Measurements from ENCODE around the gene RUNX3. TPM values are rescaled to one million over a fixed set of nuclear protein-coding genes. Genes with fewer than 3 reads are reported as not detected.

RUNX3 gene
- total and polyA plus RNA-seq, 2 donors from 2014 or later, result 0.47 to 7.9 TPM

DNA sequence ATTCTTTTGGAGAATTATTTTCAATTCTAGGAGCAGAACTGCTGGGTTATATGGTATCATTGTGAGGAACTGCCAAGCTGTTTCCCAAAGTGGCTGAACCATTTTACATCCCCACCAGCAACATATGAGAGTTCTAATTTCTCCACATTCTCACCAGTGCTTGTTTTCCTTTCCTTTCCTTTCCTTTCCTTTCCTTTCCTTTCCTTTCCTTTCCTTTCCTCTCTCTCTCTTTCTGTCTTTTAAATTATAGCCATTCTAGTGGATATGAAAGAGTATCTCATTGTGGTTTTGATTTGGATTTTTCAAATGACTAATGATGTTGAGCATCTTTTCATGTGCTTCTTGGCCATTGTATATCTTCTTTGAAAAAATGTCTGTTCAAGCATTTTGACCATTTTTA lies 45.3 kb downstream of the RUNX3 start:
- no peak overlapping the region for H3K9ac ChIP-seq (ENCODE audit: low read length in 3 of 3)
- H3K9me3 ChIP-seq (ENCODE audit: control insufficient read depth in 2 of 3, insufficient read depth in 1 of 3, low read length in 3 of 3), result peaks cover 0 to 7% (median 0%) of the 10 kb centered on the region in 3 donors
- H3K27me3 ChIP-seq (ENCODE audit: control insufficient read depth, insufficient read depth, low read length), result no peaks in the 10 kb centered on the region
- no peaks in the 10 kb centered on the region for H3K36me3 ChIP-seq (ENCODE audit: control insufficient read depth in 2 of 3, insufficient read depth in 3 of 3, low read length in 3 of 3)
- FAIRE-seq (no peak), DNase-seq (no peak)
- TF ChIP-seq, protein P1, sequence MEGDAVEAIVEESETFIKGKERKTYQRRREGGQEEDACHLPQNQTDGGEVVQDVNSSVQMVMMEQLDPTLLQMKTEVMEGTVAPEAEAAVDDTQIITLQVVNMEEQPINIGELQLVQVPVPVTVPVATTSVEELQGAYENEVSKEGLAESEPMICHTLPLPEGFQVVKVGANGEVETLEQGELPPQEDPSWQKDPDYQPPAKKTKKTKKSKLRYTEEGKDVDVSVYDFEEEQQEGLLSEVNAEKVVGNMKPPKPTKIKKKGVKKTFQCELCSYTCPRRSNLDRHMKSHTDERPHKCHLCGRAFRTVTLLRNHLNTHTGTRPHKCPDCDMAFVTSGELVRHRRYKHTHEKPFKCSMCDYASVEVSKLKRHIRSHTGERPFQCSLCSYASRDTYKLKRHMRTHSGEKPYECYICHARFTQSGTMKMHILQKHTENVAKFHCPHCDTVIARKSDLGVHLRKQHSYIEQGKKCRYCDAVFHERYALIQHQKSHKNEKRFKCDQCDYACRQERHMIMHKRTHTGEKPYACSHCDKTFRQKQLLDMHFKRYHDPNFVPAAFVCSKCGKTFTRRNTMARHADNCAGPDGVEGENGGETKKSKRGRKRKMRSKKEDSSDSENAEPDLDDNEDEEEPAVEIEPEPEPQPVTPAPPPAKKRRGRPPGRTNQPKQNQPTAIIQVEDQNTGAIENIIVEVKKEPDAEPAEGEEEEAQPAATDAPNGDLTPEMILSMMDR (IDR thresholded peaks at IDR 0.05; ENCODE audit: borderline replicate concordance, extremely low read depth, insufficient read depth), result no peak
- H3K4me1 ChIP-seq (ENCODE audit: control insufficient read depth in 2 of 3, insufficient read depth in 2 of 3, low read depth in 1 of 3, low read length in 3 of 3), result no peaks in the 10 kb centered on the region
- intact Hi-C loops (cut with DNase I), result no loop called here
- no peak overlapping the region for H3K4me3 ChIP-seq (ENCODE audit: low read length in 3 of 3)
- H3K27ac ChIP-seq (ENCODE audit: low read depth in 2 of 2, low read length in 2 of 2), result no peak overlapping the region

DNA sequence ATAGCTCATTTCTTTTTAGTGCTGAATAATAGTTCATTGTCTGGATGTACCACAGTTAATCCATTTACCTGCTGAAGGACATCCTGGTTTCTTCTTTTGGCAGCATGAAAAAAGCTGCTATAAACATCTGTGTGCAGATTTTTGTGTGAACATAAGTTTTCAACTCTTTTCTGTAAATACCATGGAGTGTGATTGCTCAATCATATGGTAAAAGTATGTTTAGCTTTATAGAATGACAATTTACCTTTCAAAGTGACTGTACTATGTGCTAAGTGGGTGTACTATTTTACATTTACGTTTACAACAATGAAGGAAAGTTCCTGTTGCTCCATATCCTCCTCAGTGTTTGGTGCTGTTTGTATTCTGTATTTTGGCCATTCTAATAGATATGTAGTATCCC lies 49.0 kb downstream of the RUNX3 start:
- intact Hi-C loops (cut with DNase I), result no loop called here
- no peaks in the 10 kb centered on the region for H3K36me3 ChIP-seq (ENCODE audit: control insufficient read depth in 2 of 3, insufficient read depth in 3 of 3, low read length in 3 of 3)
- no peak overlapping the region for H3K4me3 ChIP-seq (ENCODE audit: low read length in 3 of 3)
- peaks cover 0 to 7% (median 0%) of the 10 kb centered on the region in 3 donors for H3K9me3 ChIP-seq (ENCODE audit: control insufficient read depth in 2 of 3, insufficient read depth in 1 of 3, low read length in 3 of 3)
- H3K4me1 ChIP-seq (ENCODE audit: control insufficient read depth in 2 of 3, insufficient read depth in 2 of 3, low read depth in 1 of 3, low read length in 3 of 3), result no peaks in the 10 kb centered on the region
- DNase-seq, result no peak
- no peaks in the 10 kb centered on the region for H3K27me3 ChIP-seq (ENCODE audit: control insufficient read depth, insufficient read depth, low read length)
- no peak overlapping the region for H3K27ac ChIP-seq (ENCODE audit: low read depth in 2 of 2, low read length in 2 of 2)
- TF ChIP-seq, protein P1 (IDR thresholded peaks at IDR 0.05; ENCODE audit: borderline replicate concordance, extremely low read depth, insufficient read depth), result no peak
- FAIRE-seq, result no peak
- H3K9ac ChIP-seq (ENCODE audit: low read length in 3 of 3), result no peak overlapping the region

DNA sequence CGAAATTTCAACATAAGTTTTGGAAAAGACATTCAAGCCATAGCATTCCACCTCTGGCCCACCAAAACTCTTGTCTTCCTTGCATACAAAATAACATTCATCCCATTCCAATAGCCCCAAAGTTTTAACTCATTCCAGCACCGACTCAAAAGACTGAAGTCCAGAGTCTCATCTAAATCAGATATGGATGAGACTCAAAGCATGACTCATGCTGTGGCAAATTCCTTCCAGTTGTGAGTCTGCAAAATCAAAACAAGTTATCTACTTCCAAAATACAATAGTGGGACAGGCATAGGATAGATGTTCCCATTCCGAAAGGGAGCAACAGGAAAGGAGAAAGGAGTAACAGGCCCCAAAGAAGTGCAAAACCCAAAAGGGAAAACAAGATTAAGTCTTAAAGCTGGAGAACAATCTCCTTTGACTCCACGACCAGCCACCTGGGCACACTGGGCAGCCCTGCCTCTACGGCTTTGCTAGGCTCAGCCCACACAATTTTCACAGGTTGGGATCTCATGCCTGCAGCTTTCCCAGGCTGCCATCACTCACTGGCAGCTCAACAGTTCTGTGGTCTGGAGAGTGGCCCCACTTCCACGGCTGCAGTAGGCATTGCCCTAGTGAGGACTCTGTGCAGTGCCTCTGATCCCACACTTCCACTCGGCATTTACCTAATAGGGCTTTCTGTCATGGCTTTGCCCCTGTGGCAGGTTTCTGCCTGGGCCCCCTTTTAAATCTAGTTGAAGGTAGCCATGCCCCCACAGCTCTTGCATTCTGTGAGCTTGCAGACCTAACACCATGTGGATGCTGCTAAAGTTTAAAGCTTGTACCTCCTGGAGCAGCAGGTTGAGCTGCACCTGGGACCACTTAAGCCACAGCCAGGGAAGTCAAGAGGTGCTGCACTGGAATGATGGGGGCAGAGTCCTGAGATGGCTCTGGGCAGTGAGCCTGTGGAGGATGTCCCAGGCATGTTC lies 51.0 kb downstream of the RUNX3 start:
- DNase-seq, result peak in 1 of 5 donors; percentile 9
- Histone ChIP-seq H3K4me3 (ENCODE audit: low read length in 3 of 3) (no peak overlapping the region), H3K9ac (ENCODE audit: low read length in 3 of 3) (no peak overlapping the region), H3K27me3 (ENCODE audit: control insufficient read depth, insufficient read depth, low read length) (no peaks in the 10 kb centered on the region), H3K4me1 (ENCODE audit: control insufficient read depth in 2 of 3, insufficient read depth in 2 of 3, low read depth in 1 of 3, low read length in 3 of 3) (no peaks in the 10 kb centered on the region), H3K9me3 (ENCODE audit: control insufficient read depth in 2 of 3, insufficient read depth in 1 of 3, low read length in 3 of 3) (peaks cover 0 to 7% (median 0%) of the 10 kb centered on the region in 3 donors), H3K27ac (ENCODE audit: low read depth in 2 of 2, low read length in 2 of 2) (no peak overlapping the region), H3K36me3 (ENCODE audit: control insufficient read depth in 2 of 3, insufficient read depth in 3 of 3, low read length in 3 of 3) (no peaks in the 10 kb centered on the region)
- intact Hi-C loops (cut with DNase I), result no loop called here
- FAIRE-seq, result no peak
- TF ChIP-seq, protein P1 (IDR thresholded peaks at IDR 0.05; ENCODE audit: borderline replicate concordance, extremely low read depth, insufficient read depth), result no peak
